Heart left ventricle (tissue), 16 donors: ENCODE measurements around the gene PDE6B. TPM values are rescaled to one million over a fixed set of nuclear protein-coding genes. Genes with fewer than 3 reads are reported as not detected.

Experiments
- ATAC-seq, 4 donors: fragments of 200-7000 bp; cut with Tn5 transposase; one replicate each; pipeline ENCODE4 v1.9.1; 2020 to 2022; ENCODE audit warnings: moderate library complexity in 4 of 4, mild to moderate bottlenecking in 3 of 4, moderate number of reproducible peaks in 1 of 4
- DNase-seq, 5 donors: peaks; one replicate each; pipeline ENCODE4 v3.0.0-alpha.2; 2020
- H3K27ac ChIP-seq, 12 donors: fragments of 200-600 bp; sonication (generic) in 4 of 12; one replicate each; pipeline versions ENCODE4 v1.5.0 to v1.8.0; 2016 to 2022; ENCODE audit warnings: mild to moderate bottlenecking in 2 of 12
- H3K27me3 ChIP-seq, 9 donors: fragments of 200-600 bp; sonication (generic) in 2 of 9; one replicate each; pipeline versions ENCODE4 v1.5.1 to v1.8.0; 2016 to 2022; ENCODE audit warnings: mild to moderate bottlenecking in 3 of 9
- H3K36me3 ChIP-seq, 9 donors: fragments of 200-600 bp; sonication (generic) in 2 of 9; one replicate each; pipeline versions ENCODE4 v1.5.0 to v1.8.0; 2018 to 2022; ENCODE audit warnings: mild to moderate bottlenecking in 2 of 9
- H3K4me1 ChIP-seq, 12 donors: fragments of 200-600 bp; sonication (generic) in 4 of 12; one replicate each; pipeline versions ENCODE4 v1.5.0 to v1.8.0; 2016 to 2022; ENCODE audit warnings: mild to moderate bottlenecking in 3 of 12
- H3K4me3 ChIP-seq, 12 donors: fragments of 200-600 bp; sonication (generic) in 4 of 12; one replicate each; pipeline versions ENCODE4 v1.5.0 to v1.8.0; 2017 to 2022; ENCODE audit warnings: mild to moderate bottlenecking in 9 of 12, moderate library complexity in 4 of 12
- H3K9me3 ChIP-seq, 12 donors: fragments of 200-600 bp; sonication (generic) in 4 of 12; one replicate each; pipeline versions ENCODE4 v1.5.0 to v1.8.0; 2016 to 2022; ENCODE audit warnings: mild to moderate bottlenecking in 1 of 12
- CTCF ChIP-seq, 12 donors: fragments of 200-600 bp; sonication (generic) in 4 of 12; IDR thresholded peaks; one replicate each; pipeline versions ENCODE4 v1.5.0 to v1.8.0; 2018 to 2022; ENCODE audit warnings: antibody characterized with exemption in 12 of 12, mild to moderate bottlenecking in 5 of 12
- POLR2A ChIP-seq, 2 donors: fragments of 450-650 bp; IDR thresholded peaks; one replicate each; pipeline ENCODE4 v1.6.1; 2017; ENCODE audit warnings: antibody characterized with exemption in 2 of 2, mild to moderate bottlenecking in 2 of 2, moderate library complexity in 2 of 2
- WGBS, 4 donors: extraction: QIAGEN DNeasy Blood & Tissue Kit in 2 of 4; methylation state at CpG; one replicate each; pipeline versions ENCODE4 v1.1.5 to v1.1.7; 2013 to 2018; 5-methylcytosine and 5-hydroxymethylcytosine counted together
- intact Hi-C, 10 donors: fragments of 100-400 bp; cut with DNase I; formaldehyde crosslinking; loops; one replicate each; pipeline versions ENCODE4 v1.11.1 to v1.14.2; 2022
- polyA plus RNA-seq, 2 donors: library from polyadenylated mRNA; stranded (reverse); fragments of 200-250 nt; gene quantifications; one replicate each; pipeline ENCODE4 v1.2.3, GENCODE V29; 2013
- total RNA-seq, 9 donors: library from RNA; depleted of rRNA in 2 of 9; stranded (reverse); fragments of >200 nt in 2 of 9; fragmentation: NEBNext Ultra II Directional in 3 of 9; extraction: Animal tissue kit (Norgen Biotek cat#: 25700) in 3 of 9; gene quantifications; one replicate each; pipeline versions ENCODE4 v1.1.0 to v1.2.4, GENCODE V29; 2016 to 2023
- donor health status: ischemic (EF 13 %, LVEDD 7.1; RV severe dilation, severe dysfunction).
- donor health status: healthy with polysubstance abuse.
- donor health status: DM: no; HTN: yes; CAD: no.
- donor health status: DM: no; HTN: no; CAD: no.
- donor health status: ischemic (EF 25% LVEDD 6.9; RV normal size, moderate dysfunction).
- donor health status: ischemic (EF 25% LVEDD 5.7; RV mildly dilated, moderate dysfunction).
- donor health status: healthy.
- donor health status: DM: yes; HTN: yes; CAD: no.
- donor health status: ischemic (EF 35%, LVEDD 5.7; RV mildly dilated, moderate dysfunction).
- donor health status: nonischemic (EF 11% LVEDD 7.7; RV severe dilation, severe dysfunction).
- donor health status: DM: yes; HTN: yes; CAD: no.
- donor health status: PGD.
- donor health status: ischemic (EF 29% LVEDD 5.4; RV normal size, mild dysfunction).
- donor health status: nonischemic (EF 23%, LVEDD 6.1; RV moderate dilation, normal function).

PDE6B gene
- total and polyA plus RNA-seq, 11 donors, result 0.61 to 8.4 (median 3.5) TPM

DNA sequence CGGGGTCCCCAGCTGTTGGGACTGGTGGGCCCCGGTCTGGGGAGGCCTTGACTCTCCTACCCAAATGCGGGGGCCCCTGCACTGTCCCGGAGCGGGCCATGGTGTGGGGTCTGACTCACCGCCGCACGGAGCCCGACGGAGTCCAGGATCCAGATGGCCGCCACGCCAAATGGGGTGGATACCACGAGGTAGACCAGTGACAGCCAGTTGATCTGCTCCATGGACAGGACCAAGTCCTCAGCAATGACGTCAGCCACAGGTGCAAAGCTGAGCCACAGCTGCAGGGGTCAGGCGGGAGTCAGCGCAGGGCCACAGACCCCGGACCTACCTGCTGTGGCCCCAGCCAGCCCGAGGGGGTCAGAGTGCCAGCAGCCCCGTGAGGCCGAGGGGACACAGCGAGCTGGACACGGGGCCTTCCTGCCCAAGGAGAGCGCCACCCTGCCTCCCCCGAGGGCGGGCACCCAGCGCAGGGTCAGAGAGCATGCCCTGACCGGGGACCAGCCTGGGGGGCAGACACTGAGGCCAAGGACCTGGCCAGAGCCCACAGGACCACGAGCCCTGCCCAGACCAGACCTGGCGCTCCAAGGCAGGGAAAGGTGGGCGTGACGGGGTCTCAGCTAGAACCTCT is 61.2 kb downstream of the PDE6B start:
- H3K36me3 ChIP-seq, result no peaks in the 10 kb centered on the region
- ATAC-seq, result no peak
- WGBS, 4 donors, result 93 to 97% (median 95%) methylated on average over 11 to 31 of the region's 31 CpGs
- intact Hi-C loops, result no loop called here
- H3K9me3 ChIP-seq, result no peaks in the 10 kb centered on the region
- DNase-seq, result peak in 2 of 5 donors; percentile 37 to 72
- no peaks in the 10 kb centered on the region for H3K27me3 ChIP-seq
- H3K4me1 ChIP-seq, result peaks cover 0 to 57% (median 41%) of the 10 kb centered on the region in 12 donors
- H3K4me3 ChIP-seq, result peak overlapping the region in 4 of 12 donors; percentile 60 to 70 (median 67)
- no peak for TF ChIP-seq POLR2A (IDR thresholded peaks at IDR 0.05)
- TF ChIP-seq CTCF (IDR thresholded peaks at IDR 0.05), result no peak
- peak overlapping the region in 11 of 12 donors; percentile 76 to 93 (median 84) for H3K27ac ChIP-seq

DNA sequence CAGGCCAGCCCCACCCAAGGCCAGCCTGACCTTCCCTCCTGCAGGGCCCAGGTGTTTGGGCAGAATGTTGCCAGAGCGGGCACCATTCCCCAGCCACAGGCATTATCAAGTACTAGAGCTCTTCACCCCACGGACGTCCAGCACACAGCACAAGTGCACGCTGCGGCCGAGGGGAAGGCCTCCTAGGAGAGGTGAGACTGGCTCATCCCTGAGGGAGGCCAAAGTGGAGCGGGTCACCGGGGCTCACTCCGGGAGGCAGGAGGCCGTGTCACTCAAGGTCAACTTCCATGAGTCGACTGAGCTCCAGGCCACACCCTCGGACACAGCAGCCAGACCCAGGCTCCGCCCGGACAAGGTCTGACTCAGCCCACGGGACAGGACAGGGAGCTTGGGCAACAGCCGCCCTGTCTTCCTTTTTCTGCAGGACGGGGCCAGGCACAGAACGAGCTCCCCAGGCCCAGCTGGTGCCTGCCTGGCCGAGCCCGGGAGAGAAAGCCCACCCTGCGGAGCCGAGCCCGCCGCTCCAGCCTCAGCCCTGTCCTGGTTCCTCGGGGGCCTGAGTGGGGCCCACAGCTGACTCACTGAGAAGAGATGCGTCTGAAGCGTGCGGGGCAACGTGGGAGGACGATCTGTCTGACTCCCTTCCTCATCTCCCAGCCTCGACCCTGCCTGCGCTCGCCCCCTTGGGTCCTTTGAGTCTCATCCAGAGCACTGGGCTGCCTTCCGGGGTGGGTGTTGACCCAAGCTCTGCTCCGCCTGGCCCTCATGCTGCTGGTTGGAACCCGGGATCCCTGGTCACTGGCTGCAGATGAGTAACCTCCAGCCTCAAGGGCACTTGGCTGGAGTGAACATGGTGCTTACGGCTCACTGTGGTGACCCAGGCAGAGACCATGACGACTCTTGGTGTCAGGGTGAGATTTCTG is 61.9 kb downstream of the PDE6B start:
- ATAC-seq (peak; percentile 75 to 90 (median 88)), DNase-seq (peak; percentile 87 to 97 (median 94))
- Histone ChIP-seq H3K9me3 (no peaks in the 10 kb centered on the region), H3K27me3 (no peaks in the 10 kb centered on the region), H3K4me3 (peak overlapping the region in 9 of 12 donors; percentile 22 to 75 (median 64)), H3K36me3 (no peaks in the 10 kb centered on the region), H3K27ac (peak overlapping the region; percentile 68 to 93 (median 83)), H3K4me1 (peaks cover 0 to 57% (median 41%) of the 10 kb centered on the region in 12 donors)
- intact Hi-C loops, result no loop called here
- 30 to 63% (median 50%) methylated on average over 17 to 38 of the region's 38 CpGs for WGBS, 4 donors
- TF ChIP-seq CTCF (IDR thresholded peaks at IDR 0.05) (no peak), POLR2A (IDR thresholded peaks at IDR 0.05) (peak in 1 of 2 donors; percentile 73)

GRCh38 chr4:687971-688853 is 62.8 kb downstream of the PDE6B start:
- Histone ChIP-seq H3K4me1 (peaks cover 0 to 52% (median 40%) of the 10 kb centered on the region in 12 donors), H3K9me3 (no peaks in the 10 kb centered on the region), H3K36me3 (no peaks in the 10 kb centered on the region), H3K27me3 (no peaks in the 10 kb centered on the region), H3K27ac (peak overlapping the region; percentile 76 to 93 (median 84)), H3K4me3 (peak overlapping the region; percentile 55 to 78 (median 62))
- intact Hi-C loops, result no loop called here
- 77 to 82% (median 80%) methylated on average over 8 to 26 of the region's 26 CpGs for WGBS, 4 donors
- DNase-seq (peak in 2 of 5 donors; percentile 47 to 69), ATAC-seq (peak in 3 of 4 donors; percentile 1 to 7 (median 3))
- TF ChIP-seq CTCF (IDR thresholded peaks at IDR 0.05), result no peak
- TF ChIP-seq POLR2A (IDR thresholded peaks at IDR 0.05), result no peak
